Aorta (tissue), 5 donors: ENCODE results near the gene GALNT9. TPM values are rescaled to one million over a fixed set of nuclear protein-coding genes. Genes with fewer than 3 reads are reported as not detected.
A peak's percentile ranks its signal among the peaks of the same experiment; 100 is the strongest.
"Not testable (repeated sequence)": the region's sequence is repeated elsewhere in the genome, so short reads cannot be mapped to it uniquely, and the experiment has no call there.

Experiments used
- ATAC-seq: fragments of 200-7000 bp; cut with Tn5 transposase; one replicate; pipeline ENCODE4 v1.9.1; 2022; ENCODE audit warnings: moderate library complexity; ENCODE audit not compliant: low FRiP score
- DNase-seq, 2 donors: peaks; one replicate each; pipeline ENCODE4 v3.0.0-alpha.2; 2020
- H3K27ac ChIP-seq, 2 donors: one replicate each; pipeline ENCODE4 v1.5.1; 2013; ENCODE audit warnings: low read length in 2 of 2, mild to moderate bottlenecking in 2 of 2, moderate library complexity in 2 of 2, control low read depth in 1 of 2, inconsistent platforms in 1 of 2, low read depth in 1 of 2
- H3K27me3 ChIP-seq, 2 donors: one replicate each; pipeline ENCODE4 v1.6.1; 2013; ENCODE audit warnings: control low read depth in 1 of 2, low read length in 1 of 2, mild to moderate bottlenecking in 1 of 2, moderate library complexity in 1 of 2; ENCODE audit not compliant: insufficient read depth in 2 of 2, control insufficient read depth in 1 of 2
- H3K36me3 ChIP-seq, 2 donors: one replicate each; pipeline ENCODE4 v1.6.1; 2013; ENCODE audit warnings: control low read depth in 1 of 2, low read length in 1 of 2, mild to moderate bottlenecking in 1 of 2; ENCODE audit not compliant: insufficient read depth in 2 of 2, control insufficient read depth in 1 of 2
- H3K4me1 ChIP-seq, 2 donors: one replicate each; pipeline ENCODE4 v1.6.1; 2013; ENCODE audit warnings: low read length in 2 of 2, control low read depth in 1 of 2, mild to moderate bottlenecking in 1 of 2, moderate library complexity in 1 of 2; ENCODE audit not compliant: insufficient read depth in 2 of 2, control insufficient read depth in 1 of 2
- H3K4me3 ChIP-seq, 2 donors: one replicate each; pipeline ENCODE4 v1.5.1; 2013; ENCODE audit warnings: low read length in 2 of 2, control low read depth in 1 of 2, mild to moderate bottlenecking in 1 of 2
- H3K9me3 ChIP-seq: one replicate; pipeline ENCODE4 v1.6.1; 2013; ENCODE audit warnings: mild to moderate bottlenecking, low read length; ENCODE audit not compliant: control insufficient read depth
- WGBS, 2 donors: extraction: QIAGEN DNeasy Blood & Tissue Kit; methylation state at CpG; one replicate each; pipeline ENCODE4 v1.1.7; 2013; 5-methylcytosine and 5-hydroxymethylcytosine counted together
- intact Hi-C, 2 donors: fragments of 100-400 bp; cut with DNase I; formaldehyde crosslinking; loops; one replicate each; pipeline versions ENCODE4 v1.14.2 to v1.15.0; 2022
- polyA plus RNA-seq, 2 donors: library from polyadenylated mRNA; stranded (reverse); fragments of 200-250 nt; gene quantifications; one replicate each; pipeline ENCODE4 v1.2.3, GENCODE V29; 2013
- total RNA-seq, 2 donors: library from RNA; stranded (reverse); fragmentation: NEBNext Ultra II Directional; extraction: Animal tissue kit (Norgen Biotek cat#: 25700); gene quantifications; one replicate each; pipeline ENCODE4 v1.2.1, GENCODE V29; 2021
- donor health status: healthy with polysubstance abuse.
- donor health status: Bipolar disorder and iron deficiency.
- donor health status: DM: no; HTN: no; CAD: no.
- donor health status: DM: no; HTN: no; CAD: no.
- donor health status: DM: yes; HTN: yes; CAD: no.

The GALNT9 gene
- total and polyA plus RNA-seq, 4 donors = 0.62 to 0.84 TPM; not detected in 2

GRCh38 chr12:132151766-132152410 lies 177.5 kb downstream of the GALNT9 start:
- ATAC-seq (no peak), DNase-seq (peak; percentile 45 to 71)
- no peaks in the 10 kb centered on the region for H3K9me3 ChIP-seq
- intact Hi-C loops = no loop called here
- no peaks in the 10 kb centered on the region for H3K27me3 ChIP-seq
- H3K4me1 ChIP-seq = no peaks in the 10 kb centered on the region
- 88 to 90% methylated on average over 32 of the region's 32 CpGs for WGBS, 2 donors
- H3K36me3 ChIP-seq = no peaks in the 10 kb centered on the region
- no peak overlapping the region for H3K27ac ChIP-seq
- no peak overlapping the region for H3K4me3 ChIP-seq

GRCh38 chr12:132151145-132151765 lies 178.1 kb downstream of the GALNT9 start:
- no peaks in the 10 kb centered on the region for H3K27me3 ChIP-seq
- peak; percentile 34 to 75 for DNase-seq
- no peak overlapping the region for H3K27ac ChIP-seq
- 94 to 96% methylated on average over 34 to 36 of the region's 36 CpGs for WGBS, 2 donors
- H3K4me3 ChIP-seq = no peak overlapping the region
- intact Hi-C loops = no loop called here
- no peak for ATAC-seq
- no peaks in the 10 kb centered on the region for H3K9me3 ChIP-seq
- no peaks in the 10 kb centered on the region for H3K36me3 ChIP-seq
- H3K4me1 ChIP-seq = no peaks in the 10 kb centered on the region

- WGBS, 2 donors = 88 to 89% methylated on average over 6 of the region's 6 CpGs
- DNase-seq (peak; percentile 24 to 69), ATAC-seq (no peak)
- H3K4me3 ChIP-seq = no peak overlapping the region
- no peaks in the 10 kb centered on the region for H3K27me3 ChIP-seq
- no peaks in the 10 kb centered on the region for H3K4me1 ChIP-seq
- no peaks in the 10 kb centered on the region for H3K36me3 ChIP-seq
- no peak overlapping the region for H3K27ac ChIP-seq
- no peaks in the 10 kb centered on the region for H3K9me3 ChIP-seq
- intact Hi-C loops = no loop called here
Measured at GRCh38 chr12:132150780-132151144, 178.6 kb downstream of the GALNT9 start.

- H3K4me1 ChIP-seq, H3K36me3 ChIP-seq, H3K27ac ChIP-seq, H3K9me3 ChIP-seq, DNase-seq, H3K4me3 ChIP-seq, ATAC-seq, H3K27me3 ChIP-seq: not testable (repeated sequence)
- intact Hi-C loops = loop anchor here in 1 of 2 donors (10.0 kb wide), 1 partner anchor 255 kb away; the partner anchor contains the start of gene ULK1
- 92 to 100% methylated on average over 9 to 27 of the region's 32 CpGs for WGBS, 2 donors
Measured at GRCh38 chr12:132149526-132149925, 179.9 kb downstream of the GALNT9 start.

GRCh38 chr12:132148368-132149045 lies 180.9 kb downstream of the GALNT9 start:
- intact Hi-C loops = loop anchor here in 1 of 2 donors (10.0 kb wide), 1 partner anchor 254 kb away; the partner anchor contains the start of gene ULK1
- Histone ChIP-seq H3K36me3 (no peaks in the 10 kb centered on the region), H3K9me3 (no peaks in the 10 kb centered on the region), H3K27me3 (no peaks in the 10 kb centered on the region), H3K27ac (no peak overlapping the region), H3K4me3 (no peak overlapping the region), H3K4me1 (no peaks in the 10 kb centered on the region)
- no peak for ATAC-seq
- DNase-seq = peak in 1 of 2 donors; percentile 41
- WGBS, 2 donors = 93 to 94% methylated on average over 9 to 38 of the region's 41 CpGs

GRCh38 chr12:132147423-132148367 lies 181.7 kb downstream of the GALNT9 start:
- H3K9me3 ChIP-seq = no peaks in the 10 kb centered on the region
- intact Hi-C loops = loop anchor here in 1 of 2 donors (10.0 kb wide), 1 partner anchor 253 kb away; the partner anchor contains the start of gene ULK1
- no peak overlapping the region for H3K27ac ChIP-seq
- no peaks in the 10 kb centered on the region for H3K4me1 ChIP-seq
- H3K4me3 ChIP-seq = no peak overlapping the region
- peak; percentile 51 to 77 for DNase-seq
- no peak for ATAC-seq
- WGBS, 2 donors = 93 to 94% methylated on average over 37 to 38 of the region's 38 CpGs
- H3K27me3 ChIP-seq = no peaks in the 10 kb centered on the region
- H3K36me3 ChIP-seq = no peaks in the 10 kb centered on the region

- DNase-seq (peak in 1 of 2 donors; percentile 64), ATAC-seq (no peak)
- Histone ChIP-seq H3K27me3 (no peaks in the 10 kb centered on the region), H3K4me3 (no peak overlapping the region), H3K4me1 (no peaks in the 10 kb centered on the region), H3K27ac (no peak overlapping the region), H3K36me3 (no peaks in the 10 kb centered on the region), H3K9me3 (no peaks in the 10 kb centered on the region)
- intact Hi-C loops = loop anchor here in 1 of 2 donors (10.0 kb wide), 1 partner anchor 252 kb away; the partner anchor contains the start of gene ULK1
- 85 to 89% methylated on average over 19 of the region's 19 CpGs for WGBS, 2 donors
Measured at GRCh38 chr12:132146772-132147422, 182.5 kb downstream of the GALNT9 start.
